PC-9 (cell line): ENCODE results near the gene RAMP1.

Source experiments
- CTCF ChIP-seq: fragments of 200-600 bp; sonication (generic); conservative IDR thresholded peaks from 2 replicates; pipeline ENCODE4 v1.6.1; 2017; ENCODE audit warnings: mixed run types, antibody characterized with exemption, mild to moderate bottlenecking, moderate library complexity
- EZH2 ChIP-seq: fragments of 200-600 bp; sonication (generic); IDR thresholded peaks from 2 replicates; pipeline ENCODE4 v1.8.0; 2017; ENCODE audit warnings: antibody characterized with exemption, low read depth

DNA sequence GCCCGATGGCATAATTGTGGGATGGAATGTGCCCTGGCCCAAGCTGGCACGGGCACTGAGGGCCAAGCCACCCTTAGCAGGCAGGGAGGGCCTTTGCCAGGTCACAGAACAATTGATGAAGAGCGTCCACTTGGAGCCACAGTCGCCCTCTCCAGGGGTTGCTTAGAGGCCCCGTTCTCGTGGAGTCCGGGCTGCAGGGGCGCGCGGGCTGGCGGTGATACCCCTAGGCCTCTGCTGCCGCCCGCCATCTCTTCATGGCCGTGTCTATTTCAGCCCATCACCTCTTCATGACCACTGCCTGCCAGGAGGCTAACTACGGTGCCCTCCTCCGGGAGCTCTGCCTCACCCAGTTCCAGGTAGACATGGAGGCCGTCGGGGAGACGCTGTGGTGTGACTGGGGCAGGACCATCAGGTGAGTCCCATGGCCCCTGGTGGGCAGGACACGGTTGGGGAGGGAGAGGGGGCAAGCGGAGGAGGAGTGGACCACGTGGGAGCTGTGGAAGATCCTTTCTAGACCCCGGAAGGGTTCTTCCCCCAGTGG lies 17.6 kb downstream of the RAMP1 start:
- no peak for TF ChIP-seq CTCF
- no peak for TF ChIP-seq EZH2
